HG02840 (cell line): Measurements from ENCODE around the gene ZCCHC24.

Experiments used
- ATAC-seq: cut with Tn5 transposase; IDR thresholded peaks from one replicate; pipeline ENCODE4 v1.9.1; 2021; ENCODE audit warnings: mild to moderate bottlenecking, moderate library complexity, moderate number of reproducible peaks; ENCODE audit not compliant: unreplicated experiment, low FRiP score

The ZCCHC24 gene

GRCh38 chr10:79375321-79376077 is 69.9 kb downstream of the ZCCHC24 start:
- no peak for ATAC-seq

GRCh38 chr10:79374312-79375191 is 70.9 kb downstream of the ZCCHC24 start:
- ATAC-seq, result peak; percentile 67

DNA sequence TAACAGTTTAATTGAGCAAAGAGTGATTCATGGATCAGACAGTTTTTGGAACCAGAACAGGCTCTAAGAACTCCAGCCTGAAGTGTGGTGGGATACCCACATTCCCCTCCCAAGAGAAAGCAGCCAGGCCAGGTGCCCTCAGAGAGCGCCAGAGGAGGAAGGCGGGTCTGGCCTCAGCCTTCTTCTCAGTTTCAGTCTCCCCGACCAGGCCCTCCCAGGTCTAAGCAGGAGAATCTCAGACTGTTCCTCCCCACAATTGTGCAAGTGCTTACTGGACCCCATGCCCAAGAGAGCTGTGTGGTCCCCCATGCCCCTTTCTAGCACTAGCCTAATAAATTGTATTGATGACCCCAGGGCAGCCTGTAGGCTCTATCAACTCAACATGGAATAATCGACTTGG is 72.6 kb downstream of the ZCCHC24 start:
- ATAC-seq, result no peak

DNA sequence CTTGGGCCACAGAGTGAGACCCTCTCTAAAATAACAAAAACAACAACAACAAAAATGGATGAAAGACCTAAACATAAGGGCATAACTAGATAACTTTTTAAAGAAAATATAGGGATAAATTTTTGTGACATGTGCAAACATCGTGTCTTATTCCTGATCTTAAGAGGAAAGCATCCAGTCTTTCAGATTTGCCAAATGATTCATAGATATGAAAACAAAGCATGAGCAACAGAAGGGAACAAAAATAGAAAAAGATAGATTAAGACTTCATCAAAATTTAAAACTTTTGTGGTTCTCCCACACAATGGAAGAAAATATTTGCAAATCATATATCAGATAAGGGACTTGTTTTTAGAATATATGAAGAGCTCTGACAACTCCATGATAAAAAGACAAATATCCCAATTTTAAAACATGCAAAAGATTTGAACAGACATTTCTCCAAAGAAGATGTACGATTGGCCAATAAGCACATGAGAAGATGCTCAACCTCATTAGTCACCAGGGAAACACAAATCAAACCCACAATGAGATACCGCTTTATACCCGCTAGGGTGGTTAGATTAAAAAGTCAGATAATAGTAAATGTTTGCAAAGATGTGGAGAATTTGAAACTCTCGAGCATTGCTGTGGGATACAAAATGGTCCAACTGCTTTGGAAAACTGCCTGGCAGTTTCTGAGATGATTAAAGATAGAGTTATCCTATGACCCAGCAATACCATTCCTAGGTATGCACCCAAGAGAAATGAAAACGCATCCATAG is 77.8 kb downstream of the ZCCHC24 start:
- no peak for ATAC-seq

GRCh38 chr10:79361726-79362397 is 83.6 kb downstream of the ZCCHC24 start:
- no peak for ATAC-seq

DNA sequence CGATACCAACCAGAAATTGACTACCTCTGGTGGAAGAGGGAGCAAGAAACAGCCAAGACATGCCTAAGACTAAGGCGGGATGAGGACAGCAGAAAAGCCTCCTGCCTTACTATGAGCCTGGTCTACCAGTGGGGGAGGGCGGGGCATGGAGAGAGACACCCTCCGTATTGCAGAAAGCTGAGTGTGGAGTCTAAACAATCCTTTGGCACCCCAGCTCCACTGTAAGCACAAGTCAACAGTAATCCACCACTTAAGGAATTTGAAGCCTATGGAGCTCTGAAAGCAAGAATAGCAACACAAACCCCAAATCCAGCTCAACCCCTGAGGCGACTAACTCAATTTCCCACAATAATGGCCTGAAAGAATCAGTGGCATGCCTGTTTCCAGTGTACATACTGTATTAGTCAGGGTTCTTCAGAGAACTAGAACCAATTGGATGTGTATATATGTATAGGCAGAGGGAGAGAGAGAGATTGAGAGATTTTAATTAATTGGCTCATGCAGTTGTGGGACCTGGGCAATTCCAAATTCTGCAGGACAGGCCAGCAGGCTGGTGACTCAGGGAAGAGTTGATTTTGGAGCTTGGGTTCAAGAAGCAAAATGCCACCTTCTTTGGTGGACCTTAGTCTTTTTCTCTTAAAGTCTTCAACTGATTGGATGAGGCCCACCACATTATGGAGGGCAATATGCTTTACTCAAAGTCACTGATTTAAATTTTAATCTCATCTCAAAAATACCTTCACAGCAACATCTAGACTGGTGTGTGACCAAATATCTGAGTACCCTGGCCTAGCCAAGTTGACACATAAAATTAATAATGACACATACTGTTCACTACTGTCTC is 84.7 kb downstream of the ZCCHC24 start:
- ATAC-seq, result no peak

- ATAC-seq, result no peak
These were observed 85.5 kb downstream of the ZCCHC24 start for GRCh38 chr10:79359816-79360498.

DNA sequence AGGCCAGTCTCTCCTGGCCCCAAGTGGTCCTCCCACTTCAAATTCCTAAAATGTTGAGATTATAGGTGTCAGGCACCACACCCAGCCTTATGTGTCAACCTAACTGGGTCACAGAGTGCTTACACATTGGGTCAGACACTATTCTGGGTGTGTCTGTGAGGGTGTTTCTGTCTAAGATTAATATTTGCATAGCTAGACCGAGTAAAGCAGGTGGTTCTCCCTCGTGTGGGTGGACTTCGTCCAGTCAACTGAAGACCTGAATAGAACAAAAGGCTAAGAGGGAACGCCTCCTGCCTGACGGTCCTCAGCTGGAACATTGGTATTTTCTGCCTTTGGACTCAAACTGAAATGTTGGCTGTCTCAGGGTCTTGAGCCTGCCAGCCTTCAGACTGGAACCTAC is 86.6 kb downstream of the ZCCHC24 start:
- ATAC-seq, result no peak

- no peak for ATAC-seq
These were observed 88.2 kb downstream of the ZCCHC24 start for GRCh38 chr10:79357180-79357579.

- no peak for ATAC-seq
These were observed 89.3 kb downstream of the ZCCHC24 start for GRCh38 chr10:79356104-79356503.

GRCh38 chr10:79355420-79356017 is 89.9 kb downstream of the ZCCHC24 start:
- no peak for ATAC-seq

DNA sequence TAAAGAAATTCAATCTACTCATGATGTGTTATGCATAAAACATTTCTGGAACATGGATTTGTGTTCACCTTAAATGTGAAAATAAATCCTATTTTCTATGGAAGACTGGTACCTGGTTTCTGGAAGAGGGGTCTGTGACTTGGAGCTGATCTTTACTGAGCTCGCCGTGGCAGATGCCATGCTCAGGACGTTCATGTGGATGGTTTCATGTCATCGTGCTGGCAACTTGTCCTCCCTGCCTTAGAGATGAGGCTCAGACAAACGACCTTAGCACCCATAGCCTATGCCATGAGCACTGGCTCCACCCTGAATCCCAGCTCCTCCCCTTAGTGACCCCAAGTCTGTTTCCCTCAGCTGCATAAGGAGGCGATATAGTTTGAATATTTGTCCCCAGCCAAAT is 90.8 kb downstream of the ZCCHC24 start:
- ATAC-seq, result no peak

GRCh38 chr10:79354141-79354540 is 91.3 kb downstream of the ZCCHC24 start:
- no peak for ATAC-seq

- ATAC-seq, result no peak
These were observed 91.7 kb downstream of the ZCCHC24 start for GRCh38 chr10:79353726-79354125.

GRCh38 chr10:79353000-79353406 is 92.4 kb downstream of the ZCCHC24 start:
- ATAC-seq, result no peak

DNA sequence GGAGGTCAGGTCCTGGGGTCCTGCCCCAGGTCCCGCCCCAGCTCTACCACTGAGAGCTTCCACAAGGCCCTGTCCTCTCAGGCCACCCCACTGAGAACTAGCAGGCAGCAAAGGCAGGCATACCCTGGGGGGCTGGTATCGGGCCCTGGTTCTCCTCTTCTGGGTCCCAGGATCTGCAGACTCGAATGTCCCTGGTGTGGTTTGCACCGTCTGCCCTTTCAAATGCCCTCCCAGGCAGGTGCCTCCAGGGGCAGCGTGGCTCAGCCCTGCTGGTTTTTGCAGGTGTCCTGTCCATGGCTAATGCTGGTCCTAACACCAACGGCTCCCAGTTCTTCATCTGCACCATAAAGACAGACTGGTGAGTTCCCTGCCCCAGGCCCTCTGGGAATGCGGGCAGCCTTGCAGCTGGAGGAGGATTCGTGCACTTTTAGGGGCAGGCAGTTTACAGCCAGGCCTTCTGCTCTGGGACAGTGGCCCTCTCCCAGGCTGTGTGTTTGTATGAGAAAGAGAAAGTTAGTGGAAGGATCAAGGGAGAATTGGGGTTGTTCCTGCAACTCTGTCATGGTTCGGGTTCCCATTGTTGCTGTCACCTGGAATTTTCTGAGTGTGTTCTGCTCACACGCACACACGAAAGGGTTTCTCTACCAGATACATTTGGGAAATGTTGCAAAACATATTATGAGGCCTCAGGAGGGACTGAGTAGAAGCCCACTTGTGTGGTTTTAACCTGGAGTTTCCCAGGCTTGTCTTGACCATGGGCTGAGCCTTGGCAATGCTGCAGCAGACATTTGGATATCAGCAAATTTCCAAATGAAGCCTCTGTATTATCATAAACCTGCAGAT is 93.2 kb downstream of the ZCCHC24 start:
- no peak for ATAC-seq

GRCh38 chr10:79351332-79351731 is 94.1 kb downstream of the ZCCHC24 start:
- no peak for ATAC-seq
